ENCODE measurements around the gene FZD2.

The FZD2 gene

GRCh38 chr17:44598932-44599297, 41.6 kb downstream of the FZD2 start:
- no peak for TF ChIP-seq CTCF (IDR thresholded peaks at IDR 0.05; ENCODE audit: low read depth, low read length, missing control alignments)
- DNase-seq (ENCODE audit: low read depth): no peak
- H3K4me3 ChIP-seq (ENCODE audit: low read depth, low read length): no peak overlapping the region

GRCh38 chr17:44599298-44600175, 42.3 kb downstream of the FZD2 start:
- no peak for DNase-seq (ENCODE audit: low read depth)
- no peak overlapping the region for H3K4me3 ChIP-seq (ENCODE audit: low read depth, low read length)
- no peak for TF ChIP-seq CTCF (IDR thresholded peaks at IDR 0.05; ENCODE audit: low read depth, low read length, missing control alignments)

GRCh38 chr17:44601539-44601938, 44.3 kb downstream of the FZD2 start:
- no peak for TF ChIP-seq CTCF (IDR thresholded peaks at IDR 0.05; ENCODE audit: low read depth, low read length, missing control alignments)
- H3K4me3 ChIP-seq (ENCODE audit: low read depth, low read length): no peak overlapping the region
- no peak for DNase-seq (ENCODE audit: low read depth)

- no peak for DNase-seq (ENCODE audit: low read depth)
- H3K4me3 ChIP-seq (ENCODE audit: low read depth, low read length): no peak overlapping the region
- no peak for TF ChIP-seq CTCF (IDR thresholded peaks at IDR 0.05; ENCODE audit: low read depth, low read length, missing control alignments)
Measured at GRCh38 chr17:44601973-44602372, 44.7 kb downstream of the FZD2 start.

GRCh38 chr17:44602390-44602789, 45.1 kb downstream of the FZD2 start:
- DNase-seq (ENCODE audit: low read depth): no peak
- TF ChIP-seq CTCF (IDR thresholded peaks at IDR 0.05; ENCODE audit: low read depth, low read length, missing control alignments): no peak
- H3K4me3 ChIP-seq (ENCODE audit: low read depth, low read length): no peak overlapping the region

- TF ChIP-seq CTCF (IDR thresholded peaks at IDR 0.05; ENCODE audit: low read depth, low read length, missing control alignments): no peak
- DNase-seq (ENCODE audit: low read depth): no peak
- no peak overlapping the region for H3K4me3 ChIP-seq (ENCODE audit: low read depth, low read length)
Measured at GRCh38 chr17:44602970-44603369, 45.7 kb downstream of the FZD2 start.
